OCI-LY3 (cell line): Measurements from ENCODE around the gene DOCK2.

Source experiments
- H2AFZ ChIP-seq: fragments of 200-600, 300-600 bp; shearing (Covaris generic); 2 replicates; pipeline ENCODE4 v1.6.0; 2014; ENCODE audit warnings: antibody characterized with exemption, low read depth, low read length
- H3K27ac ChIP-seq: fragments of 200-600, 300-600 bp; sonication (generic); 2 replicates; pipeline ENCODE4 v1.5.1; 2014; ENCODE audit warnings: mild to moderate bottlenecking, low read length, moderate library complexity, mixed read lengths
- H3K27me3 ChIP-seq: fragments of 200-600, 300-600 bp; sonication (generic); 2 replicates; pipeline ENCODE4 v1.6.1; 2014; ENCODE audit warnings: low read depth, low read length, mixed read lengths
- H3K36me3 ChIP-seq: fragments of 200-600, 300-600 bp; sonication (generic); replicated peaks from 2 replicates; pipeline ENCODE3; 2014; ENCODE audit warnings: low read depth, low read length, mixed read lengths
- H3K4me1 ChIP-seq: fragments of 300-600, 200-600 bp; sonication (generic); 2 replicates; pipeline ENCODE4 v1.6.1; 2014; ENCODE audit warnings: low read length, mixed read lengths
- H3K4me2 ChIP-seq: fragments of 200-600, 300-600 bp; sonication (generic); 2 replicates; pipeline ENCODE4 v1.6.1; 2014; ENCODE audit warnings: low read length, mixed read lengths
- H3K4me3 ChIP-seq: fragments of 300-600, 200-600 bp; sonication (generic); 2 replicates; pipeline ENCODE4 v1.5.1; 2014; ENCODE audit warnings: antibody characterized with exemption, mild to moderate bottlenecking, low read length, moderate library complexity
- H3K79me2 ChIP-seq: fragments of 300-600, 200-600 bp; shearing (Covaris generic); 2 replicates; pipeline ENCODE4 v1.6.1; 2014; ENCODE audit warnings: mild to moderate bottlenecking, low read length, mixed read lengths
- H3K9ac ChIP-seq: fragments of 300-600, 200-600 bp; shearing (Covaris generic); 2 replicates; pipeline ENCODE4 v1.6.0; 2014; ENCODE audit warnings: mild to moderate bottlenecking, low read length, moderate library complexity
- H3K9me3 ChIP-seq: fragments of 200-600, 300-600 bp; shearing (Covaris generic); 2 replicates; pipeline ENCODE4 v1.6.1; 2014; ENCODE audit warnings: low read length, mixed read lengths; ENCODE audit not compliant: insufficient read depth
- H4K20me1 ChIP-seq: fragments of 200-600, 300-600 bp; sonication (generic); 2 replicates; pipeline ENCODE4 v1.6.1; 2016; ENCODE audit warnings: low read length, mixed read lengths; ENCODE audit not compliant: insufficient read depth
- EZH2phosphoT487 ChIP-seq: fragments of 200-600 bp; shearing (Covaris generic); IDR thresholded peaks from 2 replicates; pipeline ENCODE4 v1.6.1; 2018; ENCODE audit warnings: antibody characterized with exemption, mixed run types, low read depth
- TF ChIP-seq, protein P1 (sequence below): fragments of 200-600, 300-600 bp; sonication (generic); IDR thresholded peaks from 2 replicates; pipeline ENCODE4 v1.5.1; 2014; ENCODE audit warnings: antibody characterized with exemption, low read length, low read depth

The DOCK2 gene

DNA sequence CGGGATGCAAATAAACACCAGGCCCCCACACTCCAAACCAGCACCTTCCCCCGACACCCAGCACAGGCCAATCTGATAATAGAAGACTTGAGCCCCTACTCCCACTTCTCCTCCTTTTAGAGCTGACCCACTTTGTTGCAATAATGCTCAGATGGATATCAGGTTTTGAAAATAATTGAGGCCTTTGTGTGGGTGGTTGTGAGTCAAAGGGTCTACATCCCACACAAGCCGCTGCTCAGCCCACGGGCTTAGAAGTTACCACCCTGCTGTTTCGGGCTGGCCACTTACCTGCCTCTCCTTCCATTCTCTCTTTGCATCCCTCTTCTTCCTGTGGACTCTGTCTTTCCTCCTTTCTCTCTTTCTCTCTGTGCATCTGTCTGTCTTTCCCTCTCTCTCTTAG lies 432.4 kb downstream of the DOCK2 start:
- TF ChIP-seq EZH2phosphoT487: no peak
- TF ChIP-seq, protein P1, sequence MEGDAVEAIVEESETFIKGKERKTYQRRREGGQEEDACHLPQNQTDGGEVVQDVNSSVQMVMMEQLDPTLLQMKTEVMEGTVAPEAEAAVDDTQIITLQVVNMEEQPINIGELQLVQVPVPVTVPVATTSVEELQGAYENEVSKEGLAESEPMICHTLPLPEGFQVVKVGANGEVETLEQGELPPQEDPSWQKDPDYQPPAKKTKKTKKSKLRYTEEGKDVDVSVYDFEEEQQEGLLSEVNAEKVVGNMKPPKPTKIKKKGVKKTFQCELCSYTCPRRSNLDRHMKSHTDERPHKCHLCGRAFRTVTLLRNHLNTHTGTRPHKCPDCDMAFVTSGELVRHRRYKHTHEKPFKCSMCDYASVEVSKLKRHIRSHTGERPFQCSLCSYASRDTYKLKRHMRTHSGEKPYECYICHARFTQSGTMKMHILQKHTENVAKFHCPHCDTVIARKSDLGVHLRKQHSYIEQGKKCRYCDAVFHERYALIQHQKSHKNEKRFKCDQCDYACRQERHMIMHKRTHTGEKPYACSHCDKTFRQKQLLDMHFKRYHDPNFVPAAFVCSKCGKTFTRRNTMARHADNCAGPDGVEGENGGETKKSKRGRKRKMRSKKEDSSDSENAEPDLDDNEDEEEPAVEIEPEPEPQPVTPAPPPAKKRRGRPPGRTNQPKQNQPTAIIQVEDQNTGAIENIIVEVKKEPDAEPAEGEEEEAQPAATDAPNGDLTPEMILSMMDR: no peak
- Histone ChIP-seq H3K4me3 (no peak overlapping the region), H3K9me3 (no peaks in the 10 kb centered on the region), H3K9ac (no peak overlapping the region), H3K4me2 (no peak overlapping the region), H2AFZ (no peak overlapping the region), H3K27ac (no peak overlapping the region), H3K27me3 (no peaks in the 10 kb centered on the region), H4K20me1 (peaks cover 30% of the 10 kb centered on the region; the same call in 1 of the 2 replicates), H3K36me3 (peaks cover 48% of the 10 kb centered on the region), H3K4me1 (peaks cover 19% of the 10 kb centered on the region), H3K79me2 (no peaks in the 10 kb centered on the region)

DNA sequence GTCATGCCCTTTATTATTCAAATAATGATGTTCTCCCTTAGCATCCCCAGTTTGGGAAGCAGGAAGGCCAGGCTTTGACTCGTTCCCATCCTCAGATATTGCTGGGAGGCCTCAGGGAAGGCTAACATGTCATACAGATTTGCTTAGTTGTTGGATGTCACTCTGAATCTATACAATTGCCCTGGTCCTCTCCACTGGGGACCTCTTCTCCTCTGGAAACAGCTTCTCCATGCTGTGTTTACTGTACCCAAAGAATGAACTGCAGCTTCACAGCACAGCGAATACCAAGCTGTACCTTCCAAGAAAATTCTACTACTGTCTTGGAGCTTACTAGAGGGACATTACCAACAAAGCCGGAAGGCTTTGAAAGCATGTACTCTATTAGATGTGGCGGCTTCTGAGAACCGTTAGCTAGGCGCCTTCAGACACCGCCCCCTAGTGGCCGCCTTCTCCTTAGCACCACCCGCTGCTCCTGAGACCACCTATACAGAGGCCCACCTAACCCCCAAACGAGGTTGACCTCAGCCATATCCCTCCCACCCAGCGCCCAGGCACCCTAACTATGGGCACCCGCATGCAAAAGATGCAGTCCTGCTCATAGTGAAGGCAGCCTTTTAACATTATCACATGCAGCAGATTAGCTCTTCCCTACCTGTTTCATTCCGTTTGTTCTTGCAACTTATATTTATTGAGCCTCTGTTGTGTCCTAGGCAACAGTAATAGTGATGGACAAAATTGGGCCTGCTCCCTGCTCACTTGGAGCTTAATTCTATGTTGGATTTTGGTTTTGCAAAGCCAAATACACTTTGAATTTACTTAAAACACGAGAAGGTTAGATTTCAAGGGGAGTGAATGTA lies 433.7 kb downstream of the DOCK2 start:
- peaks cover 19% of the 10 kb centered on the region for H3K4me1 ChIP-seq
- H4K20me1 ChIP-seq: peaks cover 30% of the 10 kb centered on the region; the same call in 1 of the 2 replicates
- H3K27me3 ChIP-seq: no peaks in the 10 kb centered on the region
- no peak overlapping the region for H3K27ac ChIP-seq
- no peak overlapping the region for H3K4me3 ChIP-seq
- peaks cover 52% of the 10 kb centered on the region for H3K36me3 ChIP-seq
- TF ChIP-seq, protein P1: peak; percentile 73
- TF ChIP-seq EZH2phosphoT487: no peak
- no peaks in the 10 kb centered on the region for H3K9me3 ChIP-seq
- no peaks in the 10 kb centered on the region for H3K79me2 ChIP-seq
- no peak overlapping the region for H3K9ac ChIP-seq
- no peak overlapping the region for H3K4me2 ChIP-seq
- H2AFZ ChIP-seq: no peak overlapping the region

DNA sequence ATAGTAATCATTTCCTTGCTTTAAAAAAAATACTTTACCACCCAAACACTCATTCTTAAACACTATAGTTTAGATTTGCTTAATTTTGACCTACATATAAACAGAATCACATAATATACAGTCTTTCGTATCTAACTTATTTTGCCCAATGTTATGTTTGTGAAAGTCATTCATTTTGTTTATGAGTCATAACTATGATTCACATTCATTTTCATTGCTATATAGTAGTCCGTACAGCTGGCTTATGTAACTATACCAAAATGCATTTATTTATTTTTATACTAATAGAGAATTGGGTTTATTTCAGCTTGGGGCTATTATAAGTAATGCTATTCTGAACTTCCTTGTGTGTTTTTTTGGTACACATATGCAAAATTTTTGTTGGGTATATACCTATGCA lies 434.7 kb downstream of the DOCK2 start:
- Histone ChIP-seq H3K27ac (no peak overlapping the region), H3K79me2 (no peaks in the 10 kb centered on the region), H3K4me3 (no peak overlapping the region), H2AFZ (no peak overlapping the region), H3K27me3 (no peaks in the 10 kb centered on the region), H4K20me1 (peaks cover 28% of the 10 kb centered on the region; the same call in 1 of the 2 replicates), H3K9me3 (no peaks in the 10 kb centered on the region), H3K36me3 (peaks cover 60% of the 10 kb centered on the region), H3K4me1 (peaks cover 13% of the 10 kb centered on the region), H3K4me2 (no peak overlapping the region), H3K9ac (no peak overlapping the region)
- TF ChIP-seq EZH2phosphoT487: no peak
- TF ChIP-seq, protein P1: no peak

DNA sequence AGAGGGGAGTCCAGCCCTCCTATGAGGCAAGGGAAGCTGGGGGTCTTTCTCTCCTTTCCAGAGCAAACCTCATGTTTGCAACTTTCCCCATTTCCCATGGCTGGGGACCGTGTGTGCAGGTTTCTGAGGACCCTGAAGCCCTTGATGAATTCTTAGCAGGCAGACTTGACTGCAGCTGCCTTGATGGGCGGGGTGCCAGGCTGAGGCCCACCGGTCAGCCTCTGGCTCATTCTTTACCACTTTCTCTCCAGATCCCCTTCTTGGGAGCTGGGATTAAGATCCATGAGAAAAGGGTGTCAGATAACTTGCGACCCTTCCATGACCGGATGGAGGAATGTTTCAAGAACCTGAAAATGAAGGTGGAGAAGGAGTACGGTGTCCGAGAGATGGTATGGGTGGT lies 438.6 kb downstream of the DOCK2 start:
- no peak overlapping the region for H3K4me2 ChIP-seq
- H3K4me1 ChIP-seq: no peaks in the 10 kb centered on the region
- peaks cover 58% of the 10 kb centered on the region for H3K36me3 ChIP-seq
- no peaks in the 10 kb centered on the region for H3K27me3 ChIP-seq
- no peaks in the 10 kb centered on the region for H4K20me1 ChIP-seq
- TF ChIP-seq, protein P1: no peak
- no peak for TF ChIP-seq EZH2phosphoT487
- no peak overlapping the region for H3K9ac ChIP-seq
- H3K27ac ChIP-seq: no peak overlapping the region
- H2AFZ ChIP-seq: no peak overlapping the region
- no peaks in the 10 kb centered on the region for H3K79me2 ChIP-seq
- H3K9me3 ChIP-seq: no peaks in the 10 kb centered on the region
- no peak overlapping the region for H3K4me3 ChIP-seq
